RWPE2 (cell line): Measurements from ENCODE around the gene SLAMF6.

ENCODE experiments used
- ATAC-seq: fragments of 200-7000 bp; cut with Tn5 transposase; 3 replicates; pipeline ENCODE4 v1.9.1; 2021; ENCODE audit warnings: low read depth
- DNase-seq: peaks from one replicate; pipeline ENCODE4 v3.0.0-alpha.2; 2020; ENCODE audit warnings: low spot score
- H3K27ac ChIP-seq: fragments of 450-650 bp; 2 replicates; pipeline ENCODE4 v1.5.1; 2017; ENCODE audit warnings: mild to moderate bottlenecking; ENCODE audit not compliant: poor library complexity, severe bottlenecking
- H3K27me3 ChIP-seq: fragments of 250-450 bp; sonication (Bioruptor Pico); 2 replicates; pipeline ENCODE4 v1.5.1; 2021; ENCODE audit warnings: mild to moderate bottlenecking, moderate library complexity; ENCODE audit not compliant: insufficient read depth, poor library complexity, severe bottlenecking
- H3K36me3 ChIP-seq: fragments of 250-450 bp; sonication (Bioruptor Pico); 2 replicates; pipeline ENCODE4 v1.5.1; 2020; ENCODE audit warnings: low read depth, mild to moderate bottlenecking, moderate library complexity
- H3K4me1 ChIP-seq: fragments of 250-450 bp; sonication (Bioruptor Pico); 2 replicates; pipeline ENCODE4 v1.5.1; 2021; ENCODE audit warnings: mild to moderate bottlenecking, moderate library complexity; ENCODE audit not compliant: insufficient read depth, poor library complexity, severe bottlenecking
- H3K4me3 ChIP-seq: fragments of 250-450 bp; sonication (Bioruptor Pico); 2 replicates; pipeline ENCODE4 v1.5.1; 2021; ENCODE audit warnings: mild to moderate bottlenecking, moderate library complexity; ENCODE audit not compliant: severe bottlenecking
- H3K9me3 ChIP-seq: fragments of 250-450 bp; sonication (Bioruptor Pico); 2 replicates; pipeline ENCODE4 v1.5.1; 2021; ENCODE audit warnings: mild to moderate bottlenecking, moderate library complexity; ENCODE audit not compliant: severe bottlenecking
- CTCF ChIP-seq: fragments of 450-650 bp; IDR thresholded peaks from one replicate; pipeline ENCODE4 v1.5.1; 2017; ENCODE audit warnings: mild to moderate bottlenecking, moderate library complexity; ENCODE audit not compliant: poor library complexity, severe bottlenecking

SLAMF6 gene

GRCh38 chr1:160491981-160492380, 31.1 kb downstream of the SLAMF6 start:
- Histone ChIP-seq H3K27ac (no peak overlapping the region), H3K4me3 (no peak overlapping the region), H3K9me3 (no peaks in the 10 kb centered on the region), H3K36me3 (no peaks in the 10 kb centered on the region), H3K4me1 (no peaks in the 10 kb centered on the region), H3K27me3 (no peaks in the 10 kb centered on the region)
- ATAC-seq (no peak), DNase-seq (no peak)
- no peak for TF ChIP-seq CTCF

GRCh38 chr1:160491017-160491416, 32.0 kb downstream of the SLAMF6 start:
- Histone ChIP-seq H3K36me3 (no peaks in the 10 kb centered on the region), H3K27ac (no peak overlapping the region), H3K4me1 (no peaks in the 10 kb centered on the region), H3K9me3 (no peaks in the 10 kb centered on the region), H3K27me3 (no peaks in the 10 kb centered on the region), H3K4me3 (no peak overlapping the region)
- DNase-seq (no peak), ATAC-seq (no peak)
- no peak for TF ChIP-seq CTCF

DNA sequence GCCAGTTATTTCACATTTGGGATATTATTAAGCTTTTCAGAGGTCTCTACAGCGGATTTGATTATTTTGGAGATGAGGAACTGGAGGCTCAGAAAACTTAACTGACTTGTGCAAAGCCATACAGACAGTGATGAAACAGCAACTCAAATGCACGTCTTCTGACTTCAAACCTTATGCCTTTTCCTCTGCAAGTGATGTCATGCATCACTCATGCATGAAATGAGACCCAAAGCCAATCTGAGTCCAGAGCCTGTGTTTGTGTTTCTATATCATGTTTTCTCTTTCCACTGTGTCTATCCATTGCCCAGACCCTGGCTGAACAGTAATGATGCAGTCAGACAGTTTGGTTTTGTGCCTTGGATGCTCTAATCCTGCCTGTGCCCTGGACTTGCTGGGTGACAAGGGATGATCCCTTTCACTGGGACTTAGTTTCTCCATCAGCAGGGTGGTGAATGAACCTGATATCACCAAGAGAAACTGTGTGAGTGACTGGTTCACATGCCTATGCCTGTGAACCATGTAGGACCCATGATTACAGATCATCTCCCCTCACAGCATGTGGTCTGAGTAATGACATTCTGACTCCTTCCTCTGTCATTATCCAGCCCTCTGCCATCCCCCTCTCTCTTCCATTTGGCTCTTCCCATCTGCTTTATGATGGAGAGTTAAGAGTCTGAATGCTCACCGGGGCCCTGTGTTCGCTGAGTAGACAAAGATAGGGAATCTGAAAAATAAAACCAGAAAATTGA, 33.4 kb downstream of the SLAMF6 start:
- H3K27ac ChIP-seq = no peak overlapping the region

DNA sequence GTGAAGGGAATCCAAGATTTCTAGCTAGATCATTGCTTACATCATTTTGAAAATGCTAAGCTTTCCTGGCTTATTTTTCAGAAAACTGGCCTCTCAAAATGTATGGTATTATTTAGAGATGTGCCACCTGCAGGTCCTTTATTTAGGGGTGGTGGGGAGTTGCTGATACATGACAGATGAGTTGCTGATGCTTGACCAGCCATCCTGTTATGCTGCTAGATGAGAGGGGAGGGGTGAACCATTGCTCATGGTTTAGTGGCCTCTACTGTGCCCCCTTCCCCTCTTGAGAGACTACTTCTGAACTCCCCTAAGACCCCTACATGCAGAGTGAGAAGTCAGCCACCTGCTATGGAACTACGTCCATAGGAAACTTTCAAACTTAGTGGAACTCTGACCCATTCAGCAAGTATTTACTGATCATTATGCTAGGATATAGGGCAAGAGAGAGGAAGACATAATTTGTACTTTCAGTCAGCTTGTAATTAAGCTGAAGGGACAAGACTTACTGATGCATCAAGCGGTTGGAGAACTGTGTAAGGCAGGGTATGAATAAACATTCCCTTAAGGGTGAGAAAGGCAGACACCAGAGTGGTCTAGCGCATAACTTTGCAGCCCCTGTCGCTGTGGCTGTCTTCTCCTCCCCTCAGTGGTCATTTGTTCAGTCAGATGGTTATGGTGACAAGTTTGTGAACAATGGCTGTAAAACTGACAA, 34.6 kb downstream of the SLAMF6 start:
- no peak for TF ChIP-seq CTCF
- DNase-seq (no peak), ATAC-seq (no peak)
- no peaks in the 10 kb centered on the region for H3K9me3 ChIP-seq
- H3K27me3 ChIP-seq = no peaks in the 10 kb centered on the region
- H3K4me3 ChIP-seq = no peak overlapping the region
- H3K4me1 ChIP-seq = no peaks in the 10 kb centered on the region
- H3K27ac ChIP-seq = no peak overlapping the region
- no peaks in the 10 kb centered on the region for H3K36me3 ChIP-seq

More for the DNA sequence above, 33.4 kb downstream of the SLAMF6 start:
- no peak overlapping the region for H3K4me3 ChIP-seq
- no peak for TF ChIP-seq CTCF
- no peaks in the 10 kb centered on the region for H3K4me1 ChIP-seq
- no peaks in the 10 kb centered on the region for H3K27me3 ChIP-seq
- no peak for DNase-seq
- no peak for ATAC-seq
- H3K9me3 ChIP-seq = no peaks in the 10 kb centered on the region
- no peaks in the 10 kb centered on the region for H3K36me3 ChIP-seq

DNA sequence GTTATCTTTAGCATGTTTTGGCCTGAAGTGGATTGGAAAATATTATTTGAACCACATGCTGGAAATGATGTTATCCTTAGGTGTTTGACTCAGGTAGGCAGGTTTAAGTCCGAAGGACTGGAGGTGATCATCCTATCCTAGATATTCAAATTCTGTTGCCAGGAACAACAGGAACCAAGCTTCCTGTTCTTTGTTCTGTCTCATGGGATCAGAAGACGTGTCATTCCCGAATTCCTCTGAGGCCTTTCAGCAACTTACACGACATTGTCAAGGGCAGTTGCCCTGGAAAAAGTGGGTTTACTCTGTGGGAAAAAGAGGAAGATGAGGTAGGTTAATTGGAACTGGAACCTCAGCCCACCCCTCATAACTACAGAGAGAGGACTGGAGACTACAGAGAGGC, 36.6 kb downstream of the SLAMF6 start:
- Histone ChIP-seq H3K36me3 (no peaks in the 10 kb centered on the region), H3K4me3 (no peak overlapping the region), H3K4me1 (no peaks in the 10 kb centered on the region), H3K9me3 (no peaks in the 10 kb centered on the region), H3K27me3 (no peaks in the 10 kb centered on the region), H3K27ac (no peak overlapping the region)
- DNase-seq (no peak), ATAC-seq (no peak)
- no peak for TF ChIP-seq CTCF
